CD14-positive monocyte (primary cell): ENCODE results near the gene MAPK13. TPM values are rescaled to one million over a fixed set of nuclear protein-coding genes. Genes with fewer than 3 reads are reported as not detected.

Experiments
- DNase-seq, 3 donors: peaks; one replicate each; pipeline ENCODE4 v3.0.0-alpha.2; 2011 to 2022
- H2AFZ ChIP-seq: 2 replicates; pipeline ENCODE4 v1.6.0; 2012; ENCODE audit warnings: mild to moderate bottlenecking, low read depth, low read length, inconsistent platforms; ENCODE audit not compliant: insufficient read depth, poor library complexity, severe bottlenecking
- H3K27ac ChIP-seq, 2 donors: 1 replicate in 1 of 2; 2 replicates in 1 of 2; pipeline ENCODE4 v1.5.1; 2012 to 2013; ENCODE audit warnings: low read length in 2 of 2, control low read depth in 1 of 2, inconsistent platforms in 1 of 2, low read depth in 1 of 2, mild to moderate bottlenecking in 1 of 2
- H3K27me3 ChIP-seq, 2 donors: one replicate each; pipeline versions ENCODE4 v1.6.0 to v1.6.1; 2011 to 2013; ENCODE audit warnings: low read length in 2 of 2; ENCODE audit not compliant: control insufficient read depth in 2 of 2, insufficient read depth in 2 of 2
- H3K36me3 ChIP-seq, 2 donors: replicated peaks in 1 of 2; 1 replicate in 1 of 2; 2 replicates in 1 of 2; pipeline versions ENCODE4 v1.5.1 to v1.6.1; 2012 to 2013; ENCODE audit warnings: low read length in 2 of 2, control low read depth in 1 of 2, inconsistent platforms in 1 of 2, mild to moderate bottlenecking in 1 of 2; ENCODE audit not compliant: insufficient read depth in 2 of 2, control insufficient read depth in 1 of 2
- H3K4me1 ChIP-seq, 2 donors: 1 replicate in 1 of 2; 2 replicates in 1 of 2; pipeline versions ENCODE4 v1.5.1 to v1.6.1; 2012 to 2013; ENCODE audit warnings: low read length in 2 of 2, control low read depth in 1 of 2, inconsistent platforms in 1 of 2, mild to moderate bottlenecking in 1 of 2, moderate library complexity in 1 of 2; ENCODE audit not compliant: insufficient read depth in 2 of 2, control insufficient read depth in 1 of 2
- H3K4me2 ChIP-seq: replicated peaks from 2 replicates; pipeline ENCODE3; 2012; ENCODE audit warnings: low read length, moderate library complexity, mild to moderate bottlenecking; ENCODE audit not compliant: poor library complexity, severe bottlenecking; ENCODE audit errors: extremely low read depth
- H3K4me3 ChIP-seq, 3 experiments: fragments of 200-600 bp in 1 of 3; sonication (generic) in 1 of 3; replicated peaks in 1 of 3; 1 replicate in 2 of 3; 2 replicates in 1 of 3; pipeline ENCODE4 v1.5.1; 2011 to 2013; ENCODE audit warnings: low read length in 3 of 3, mild to moderate bottlenecking in 3 of 3, control low read depth in 2 of 3, low read depth in 2 of 3, inconsistent platforms in 1 of 3, moderate library complexity in 1 of 3
- H3K79me2 ChIP-seq: 2 replicates; pipeline ENCODE4 v1.6.0; 2012; ENCODE audit warnings: mild to moderate bottlenecking, control low read depth, inconsistent platforms, low read length, moderate library complexity; ENCODE audit not compliant: insufficient read depth
- H3K9ac ChIP-seq: 2 replicates; pipeline ENCODE4 v1.6.0; 2017; ENCODE audit warnings: low read length, mild to moderate bottlenecking; ENCODE audit not compliant: insufficient read depth, poor library complexity, severe bottlenecking
- H3K9me3 ChIP-seq, 2 donors: replicated peaks in 1 of 2; 1 replicate in 1 of 2; 2 replicates in 1 of 2; pipeline versions ENCODE4 v1.5.1 to v1.6.1; 2012 to 2013; ENCODE audit warnings: low read length in 2 of 2, control low read depth in 1 of 2; ENCODE audit not compliant: control insufficient read depth in 1 of 2, insufficient read depth in 1 of 2
- H4K20me1 ChIP-seq: 2 replicates; pipeline ENCODE4 v1.6.0; 2012; ENCODE audit warnings: mild to moderate bottlenecking, low read length, control low read depth, moderate library complexity; ENCODE audit not compliant: insufficient read depth
- H3K27ac Mint-ChIP-seq, 7 donors: one replicate each; pipeline ENCODE4 v1.8.0; 2020; ENCODE audit warnings: mild to moderate bottlenecking in 7 of 7, mixed read lengths in 7 of 7, moderate library complexity in 6 of 7, inconsistent platforms in 2 of 7
- H3K27me3 Mint-ChIP-seq, 3 donors: one replicate each; pipeline ENCODE4 v1.8.0; 2021 to 2022; ENCODE audit warnings: low read depth in 3 of 3, mild to moderate bottlenecking in 3 of 3, mixed read lengths in 3 of 3, moderate library complexity in 3 of 3, inconsistent platforms in 1 of 3
- H3K36me3 Mint-ChIP-seq, 2 donors: one replicate each; pipeline ENCODE4 v1.8.0; 2020; ENCODE audit warnings: mixed read lengths in 2 of 2, inconsistent platforms in 1 of 2, mild to moderate bottlenecking in 1 of 2
- H3K4me1 Mint-ChIP-seq: one replicate; pipeline ENCODE4 v1.8.0; 2020; ENCODE audit warnings: mild to moderate bottlenecking, mixed read lengths
- H3K4me3 Mint-ChIP-seq, 2 donors: one replicate each; pipeline ENCODE4 v1.8.0; 2020; ENCODE audit warnings: mild to moderate bottlenecking in 2 of 2, mixed read lengths in 2 of 2, moderate library complexity in 1 of 2
- H3K9me3 Mint-ChIP-seq, 7 donors: one replicate each; pipeline ENCODE4 v1.8.0; 2020 to 2022; ENCODE audit warnings: mixed read lengths in 7 of 7, mild to moderate bottlenecking in 6 of 7, moderate library complexity in 6 of 7, inconsistent platforms in 2 of 7
- WGBS: methylation state at CpG from one replicate; pipeline ENCODE4 v1.1.5; 2013; ENCODE audit warnings: missing lambda C conversion rate; ENCODE audit not compliant: insufficient coverage; 5-methylcytosine and 5-hydroxymethylcytosine counted together
- intact Hi-C, 2 donors: fragments of 100-400 bp; cut with micrococcal nuclease; formaldehyde crosslinking; loops; one replicate each; pipeline versions ENCODE4 v1.15.0 to v1.15.1; 2023
- polyA minus RNA-seq: library from RNA; depleted of rRNA, polyadenylated mRNA; stranded (reverse); fragments of >200 nt; gene quantifications from 2 replicates; pipeline ENCODE4 v1.2.3, GENCODE V29; 2012
- polyA plus RNA-seq, 3 donors: library from polyadenylated mRNA; depleted of rRNA in 1 of 3; unstranded in 2 of 3; stranded (reverse) in 1 of 3; fragments of 300-500 nt in 2 of 3; fragments of >200 nt in 1 of 3; fragmentation: Illumina TruSeq in 2 of 3; gene quantifications; 1 replicate in 2 of 3; 2 replicates in 1 of 3; pipeline ENCODE4 v1.2.3, GENCODE V29; 2012 to 2021
- total RNA-seq, 12 experiments: library from RNA in 1 of 12; stranded (reverse) in 1 of 12; fragments of 120-200 nt in 1 of 12; gene quantifications; one replicate each; pipeline ENCODE4 v1.2.4 and lab custom pipeline; 2013 to 2026; ENCODE audit warnings: mixed read lengths in 6 of 12, inconsistent platforms in 1 of 12
- TF ChIP-seq, protein P1 (sequence below): fragments of 200-600 bp; IDR thresholded peaks from one replicate; pipeline ENCODE4 v1.8.0; 2022; ENCODE audit warnings: antibody characterized with exemption, mild to moderate bottlenecking

MAPK13 gene
- total RNA-seq (2013), result 1.6 TPM
- polyA plus RNA-seq (1 to 10 TPM in 2 of 3 donors, under 1 TPM in 1; 0.88 to 9.8 (median 2.4) TPM), polyA minus RNA-seq (2.9 and 4.0 TPM in 2 replicates), total RNA-seq (lab: John Stamatoyannopoulos, UW) (7.3 to 55.4 (median 19.1) reads per million in 11 experiments)

- intact Hi-C loops, result loop anchor here in 1 of 2 donors (5.0 to 10.0 kb wide), 2 partner anchors 167 to 235 kb away; no protein-coding TSS in a partner anchor
- Histone ChIP-seq H3K79me2 (no peaks in the 10 kb centered on the region), H3K4me2 (peak within 1 kb of the TSS; percentile 78), H2AFZ (peak within 1 kb of the TSS; percentile 89), H3K9me3 (peaks cover 0 to 4% of the 10 kb centered on the region in 2 donors), H4K20me1 (no peaks in the 10 kb centered on the region), H3K27ac (peak within 1 kb of the TSS; percentile 4 to 27), H3K36me3 (no peaks in the 10 kb centered on the region), H3K4me1 (peaks cover 50 to 59% of the 10 kb centered on the region in 2 donors), H3K9ac (peak within 1 kb of the TSS; percentile 56), H3K4me3 (peak within 1 kb of the TSS; percentile 9 to 72 (median 30)), H3K27me3 (peaks cover 0 to 5% of the 10 kb centered on the region in 2 donors)
- 1% methylated on average over 57 of the region's 59 CpGs for WGBS
- H3K4me1 Mint-ChIP-seq, result peaks cover 64% of the 10 kb centered on the region
- peak within 1 kb of the TSS in 6 of 7 donors; percentile 40 to 74 (median 66) for H3K27ac Mint-ChIP-seq
- peaks cover 4 to 20% of the 10 kb centered on the region in 2 donors for H3K36me3 Mint-ChIP-seq
- peaks cover 0 to 6% (median 1%) of the 10 kb centered on the region in 7 donors for H3K9me3 Mint-ChIP-seq
- TF ChIP-seq, protein P1, sequence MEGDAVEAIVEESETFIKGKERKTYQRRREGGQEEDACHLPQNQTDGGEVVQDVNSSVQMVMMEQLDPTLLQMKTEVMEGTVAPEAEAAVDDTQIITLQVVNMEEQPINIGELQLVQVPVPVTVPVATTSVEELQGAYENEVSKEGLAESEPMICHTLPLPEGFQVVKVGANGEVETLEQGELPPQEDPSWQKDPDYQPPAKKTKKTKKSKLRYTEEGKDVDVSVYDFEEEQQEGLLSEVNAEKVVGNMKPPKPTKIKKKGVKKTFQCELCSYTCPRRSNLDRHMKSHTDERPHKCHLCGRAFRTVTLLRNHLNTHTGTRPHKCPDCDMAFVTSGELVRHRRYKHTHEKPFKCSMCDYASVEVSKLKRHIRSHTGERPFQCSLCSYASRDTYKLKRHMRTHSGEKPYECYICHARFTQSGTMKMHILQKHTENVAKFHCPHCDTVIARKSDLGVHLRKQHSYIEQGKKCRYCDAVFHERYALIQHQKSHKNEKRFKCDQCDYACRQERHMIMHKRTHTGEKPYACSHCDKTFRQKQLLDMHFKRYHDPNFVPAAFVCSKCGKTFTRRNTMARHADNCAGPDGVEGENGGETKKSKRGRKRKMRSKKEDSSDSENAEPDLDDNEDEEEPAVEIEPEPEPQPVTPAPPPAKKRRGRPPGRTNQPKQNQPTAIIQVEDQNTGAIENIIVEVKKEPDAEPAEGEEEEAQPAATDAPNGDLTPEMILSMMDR, result no peak
- H3K27me3 Mint-ChIP-seq, result peaks cover 14 to 19% (median 16%) of the 10 kb centered on the region in 3 donors
- peak within 1 kb of the TSS; percentile 73 to 86 for H3K4me3 Mint-ChIP-seq
- peak in 2 of 3 donors; percentile 39 to 44 for DNase-seq
These were observed at the start of gene MAPK13 for GRCh38 chr6:36129941-36130666. Gene MAPK13, plus strand, starts transcription at chr6:36130513. Its CDS starts 70 bp downstream, at chr6:36130583.

DNA sequence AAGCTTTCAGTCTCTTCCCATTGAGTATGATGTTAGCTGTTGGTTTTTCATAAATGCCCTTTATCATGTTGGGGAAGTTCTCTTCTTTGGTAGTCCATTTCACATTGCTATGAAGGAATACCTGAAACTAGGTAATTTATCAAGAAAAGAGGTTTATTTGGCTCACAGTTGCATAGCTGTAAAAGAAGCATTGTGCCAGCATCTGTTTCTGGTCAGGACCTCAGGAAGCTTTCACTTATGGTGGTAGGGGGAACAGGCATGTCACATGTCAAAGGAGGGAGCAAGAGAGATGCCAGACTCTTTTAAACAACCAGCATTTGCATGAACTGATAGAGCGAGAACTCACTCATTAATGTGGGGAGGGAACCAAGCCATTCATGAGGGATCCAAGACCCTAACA lies 48.0 kb upstream of the MAPK13 start:
- Histone ChIP-seq H3K9ac (no peak overlapping the region), H3K4me2 (no peak overlapping the region), H3K79me2 (peaks cover 76% of the 10 kb centered on the region), H4K20me1 (peaks cover 82% of the 10 kb centered on the region), H3K27ac (no peak overlapping the region), H2AFZ (no peak overlapping the region), H3K4me1 (no peaks in the 10 kb centered on the region), H3K9me3 (no peaks in the 10 kb centered on the region), H3K4me3 (no peak overlapping the region), H3K36me3 (peaks cover 76 to 88% of the 10 kb centered on the region in 2 donors), H3K27me3 (no peaks in the 10 kb centered on the region)
- peaks cover 80 to 94% of the 10 kb centered on the region in 2 donors for H3K36me3 Mint-ChIP-seq
- no CpG with 5 or more reads among the region's 1 CpG for WGBS
- no peak overlapping the region for H3K4me3 Mint-ChIP-seq
- H3K27me3 Mint-ChIP-seq, result no peaks in the 10 kb centered on the region
- H3K27ac Mint-ChIP-seq, result peak overlapping the region in 2 of 7 donors; percentile 49 to 77
- intact Hi-C loops, result no loop called here
- no peaks in the 10 kb centered on the region for H3K4me1 Mint-ChIP-seq
- DNase-seq, result no peak
- TF ChIP-seq, protein P1, result no peak
- H3K9me3 Mint-ChIP-seq, result peaks cover 0 to 9% (median 7%) of the 10 kb centered on the region in 7 donors
